ENCODE data around the gene ECSCR.
A peak's percentile ranks its signal among the peaks of the same experiment; 100 is the strongest.
"Not testable (repeated sequence)": the region's sequence is repeated elsewhere in the genome, so short reads cannot be mapped to it uniquely, and the experiment has no call there.

The ECSCR gene

GRCh38 chr5:139481122-139481533, 18.6 kb upstream of the ECSCR start:
- peak overlapping the region; percentile 15 to 93 for H3K27ac Mint-ChIP-seq
- DNase-seq: peak in 1 of 2 donors; percentile 41
- peaks cover 49% of the 10 kb centered on the region for H3K4me1 Mint-ChIP-seq
- ATAC-seq: peak; percentile 42
- no peaks in the 10 kb centered on the region for H3K27me3 Mint-ChIP-seq
- H3K9me3 Mint-ChIP-seq: no peaks in the 10 kb centered on the region
- peak overlapping the region; percentile 84 to 86 for H3K4me3 Mint-ChIP-seq

DNA sequence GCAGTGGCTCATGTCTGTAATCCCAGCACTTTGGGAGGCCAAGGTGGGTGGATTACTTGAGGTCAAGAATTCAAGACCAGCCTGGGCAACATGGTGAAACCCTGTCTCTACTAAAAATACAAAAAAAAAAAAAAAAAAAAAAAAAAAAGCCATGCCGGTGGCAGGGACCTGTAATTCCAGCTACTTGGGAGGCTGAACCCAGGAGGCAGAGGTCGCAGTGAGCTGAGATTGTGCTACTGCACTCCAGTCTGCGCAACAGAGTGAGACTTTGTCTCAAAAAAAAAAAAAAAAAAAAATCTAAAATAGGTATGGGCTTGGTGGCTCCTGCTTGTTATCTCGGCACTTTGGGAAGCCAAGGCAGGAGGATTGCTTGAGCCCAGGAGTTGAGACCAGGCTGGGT, 17.2 kb upstream of the ECSCR start:
- H3K4me1 Mint-ChIP-seq: peaks cover 63% of the 10 kb centered on the region
- DNase-seq, H3K27me3 Mint-ChIP-seq, H3K4me3 Mint-ChIP-seq, ATAC-seq, H3K27ac Mint-ChIP-seq, H3K9me3 Mint-ChIP-seq: not testable (repeated sequence)

- H3K27me3 Mint-ChIP-seq, DNase-seq, H3K4me3 Mint-ChIP-seq, H3K27ac Mint-ChIP-seq, ATAC-seq, H3K9me3 Mint-ChIP-seq: not testable (repeated sequence)
- H3K4me1 Mint-ChIP-seq: peaks cover 72% of the 10 kb centered on the region
Observed at GRCh38 chr5:139478657-139479423, 16.3 kb upstream of the ECSCR start.

DNA sequence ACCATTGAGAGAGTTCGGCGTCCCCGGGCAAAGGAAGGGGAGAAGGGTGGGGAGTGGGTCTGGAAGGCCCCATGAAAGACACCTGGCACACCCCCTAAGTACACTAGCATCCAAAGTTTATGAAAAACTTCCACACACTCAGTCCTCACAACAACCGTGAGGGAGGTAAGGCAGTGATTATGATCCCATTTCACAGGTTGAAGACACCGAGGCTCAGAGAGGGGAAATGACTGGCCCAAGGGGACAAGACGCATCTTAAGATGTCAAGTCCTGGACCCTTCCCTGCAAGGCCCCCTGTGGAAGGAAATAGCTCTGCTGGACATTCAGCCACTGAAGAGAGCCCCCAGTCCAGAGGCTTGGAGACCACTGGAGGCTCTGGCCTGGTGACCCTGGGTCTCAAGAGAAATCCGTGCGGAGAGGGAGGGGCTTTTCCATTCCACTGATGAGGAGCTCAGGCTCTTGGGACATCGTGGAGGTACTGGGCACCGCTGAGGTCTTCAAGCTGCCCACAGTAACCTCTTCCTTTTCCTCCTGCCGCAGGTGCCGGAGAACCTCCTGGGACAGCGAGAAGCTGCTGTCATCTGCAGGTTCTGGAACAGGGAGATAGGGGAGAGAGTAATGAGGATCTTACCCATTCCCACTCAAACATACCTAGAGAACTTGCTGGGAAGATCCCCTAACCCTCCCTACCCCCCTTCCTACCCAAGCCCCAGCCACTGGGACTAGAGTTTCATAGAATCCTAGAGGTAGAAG, 13.5 kb upstream of the ECSCR start:
- Mint-ChIP-seq H3K4me1 (peaks cover 76% of the 10 kb centered on the region), H3K4me3 (no peak overlapping the region), H3K9me3 (no peaks in the 10 kb centered on the region), H3K27ac (no peak overlapping the region), H3K27me3 (no peaks in the 10 kb centered on the region)
- ATAC-seq (no peak), DNase-seq (no peak)

DNA sequence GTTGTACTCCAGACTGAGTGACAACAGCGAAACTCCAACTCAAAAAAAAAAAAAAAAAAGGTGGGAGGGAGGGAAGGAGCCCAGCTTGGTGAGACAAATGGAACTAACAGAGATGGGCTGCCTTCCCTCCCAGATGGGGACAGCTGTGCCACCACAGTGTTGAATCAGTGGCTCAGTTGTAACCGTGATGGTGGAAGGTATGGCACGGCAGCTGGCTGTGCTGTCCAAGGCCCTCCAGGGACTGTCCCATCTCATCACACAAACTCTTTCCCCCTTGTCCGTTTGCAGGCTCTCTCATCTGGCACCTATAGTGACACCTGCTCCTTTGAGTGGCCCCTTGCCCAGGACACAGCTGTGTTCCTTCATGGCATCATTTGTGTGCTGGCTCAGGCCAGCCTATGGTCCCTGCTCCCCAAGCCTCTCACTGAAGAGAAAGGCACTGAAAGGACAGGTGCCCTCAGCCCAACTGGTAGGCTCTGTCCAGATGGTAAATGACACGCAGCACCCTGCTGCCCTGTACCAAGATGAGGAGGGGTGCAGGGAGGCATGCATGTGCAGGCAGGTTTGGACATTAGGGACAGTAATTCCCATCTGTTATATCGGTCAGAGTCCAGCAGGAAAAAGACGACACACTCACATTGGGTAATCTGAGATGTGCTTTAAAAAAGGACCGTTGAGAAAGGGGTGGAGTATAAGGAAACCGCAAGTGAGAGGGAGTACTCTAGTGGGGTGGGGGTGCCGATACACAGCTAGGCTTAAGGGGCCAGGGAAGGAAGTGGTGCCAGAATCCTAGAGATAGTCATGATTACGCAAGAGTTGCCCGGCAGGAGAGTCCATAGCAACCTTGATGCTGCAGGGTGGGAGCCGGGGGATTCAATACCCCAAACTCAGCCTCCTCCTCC, 12.6 kb upstream of the ECSCR start:
- Mint-ChIP-seq H3K4me1 (peaks cover 78% of the 10 kb centered on the region), H3K27ac (peak overlapping the region in 1 of 2 donors; percentile 79), H3K4me3 (no peak overlapping the region), H3K9me3 (no peaks in the 10 kb centered on the region), H3K27me3 (no peaks in the 10 kb centered on the region)
- ATAC-seq: peak; percentile 31
- DNase-seq: no peak

GRCh38 chr5:139473565-139473964, 11.0 kb upstream of the ECSCR start:
- peaks cover 85% of the 10 kb centered on the region for H3K4me1 Mint-ChIP-seq
- H3K27ac Mint-ChIP-seq: peak overlapping the region; percentile 37 to 52
- no peak overlapping the region for H3K4me3 Mint-ChIP-seq
- no peak for ATAC-seq
- no peaks in the 10 kb centered on the region for H3K9me3 Mint-ChIP-seq
- DNase-seq: no peak
- no peaks in the 10 kb centered on the region for H3K27me3 Mint-ChIP-seq

DNA sequence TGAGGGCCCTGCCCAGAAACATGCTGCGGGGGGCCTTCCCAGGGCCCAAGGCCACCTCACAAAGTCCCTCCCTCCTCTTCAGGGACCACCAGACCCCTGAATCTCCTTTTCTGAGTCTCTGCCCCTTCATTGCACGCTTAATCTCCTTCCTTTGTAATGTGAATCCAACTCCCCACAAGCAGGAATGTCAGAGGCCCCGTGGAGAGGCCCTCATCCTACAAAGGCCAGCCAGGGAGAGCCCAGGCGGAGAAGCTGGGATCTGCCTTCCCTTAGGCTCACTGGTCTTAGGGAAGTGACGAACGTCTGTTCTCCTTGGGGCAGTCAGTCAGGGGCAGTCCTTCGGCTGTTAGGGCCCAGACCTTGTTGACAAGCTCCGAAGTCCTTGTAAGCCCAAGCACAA, 10.6 kb upstream of the ECSCR start:
- H3K4me3 Mint-ChIP-seq: no peak overlapping the region
- H3K27ac Mint-ChIP-seq: no peak overlapping the region
- H3K4me1 Mint-ChIP-seq: peaks cover 85% of the 10 kb centered on the region
- ATAC-seq: no peak
- DNase-seq: no peak
- H3K9me3 Mint-ChIP-seq: no peaks in the 10 kb centered on the region
- no peaks in the 10 kb centered on the region for H3K27me3 Mint-ChIP-seq

DNA sequence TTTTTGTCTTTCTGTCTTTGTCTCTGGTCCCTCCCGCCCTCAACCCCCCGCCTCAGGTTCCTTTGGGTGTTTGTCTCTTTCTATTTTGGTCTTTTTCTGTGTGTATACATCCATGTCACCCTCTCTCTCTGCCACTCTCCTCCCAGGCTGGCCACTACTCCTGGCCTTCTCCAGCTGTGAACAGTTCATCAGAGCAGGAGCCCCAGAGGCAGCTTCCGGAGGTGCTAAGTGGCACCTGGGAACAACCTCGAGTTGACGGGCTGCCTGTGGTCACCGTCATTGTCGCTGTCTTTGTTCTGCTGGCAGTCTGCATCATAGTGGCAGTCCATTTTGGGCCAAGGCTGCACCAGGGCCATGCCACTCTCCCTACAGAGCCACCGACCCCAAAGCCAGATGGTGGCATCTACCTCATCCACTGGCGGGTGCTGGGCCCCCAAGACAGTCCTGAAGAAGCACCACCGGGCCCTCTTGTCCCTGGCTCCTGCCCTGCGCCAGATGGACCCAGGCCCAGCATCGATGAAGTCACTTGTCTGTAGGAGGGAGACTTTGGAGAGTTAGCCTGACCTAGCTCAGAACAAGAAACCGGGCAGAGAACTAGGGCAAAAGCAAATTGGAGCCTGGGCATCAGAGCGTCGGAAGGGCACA, 10.0 kb upstream of the ECSCR start:
- peak overlapping the region; percentile 43 to 53 for H3K4me3 Mint-ChIP-seq
- no peaks in the 10 kb centered on the region for H3K27me3 Mint-ChIP-seq
- DNase-seq: no peak
- peak overlapping the region; percentile 80 to 91 for H3K27ac Mint-ChIP-seq
- H3K4me1 Mint-ChIP-seq: peaks cover 84% of the 10 kb centered on the region
- H3K9me3 Mint-ChIP-seq: no peaks in the 10 kb centered on the region
- no peak for ATAC-seq

- H3K4me1 Mint-ChIP-seq: peaks cover 79% of the 10 kb centered on the region
- DNase-seq (peak in 1 of 2 donors; percentile 26), ATAC-seq (peak; percentile 60)
- peak within 1 kb of the TSS; percentile 94 to 97 for H3K27ac Mint-ChIP-seq
- no peaks in the 10 kb centered on the region for H3K9me3 Mint-ChIP-seq
- no peaks in the 10 kb centered on the region for H3K27me3 Mint-ChIP-seq
- H3K4me3 Mint-ChIP-seq: peak within 1 kb of the TSS; percentile 83 to 88
Observed at GRCh38 chr5:139470821-139471300, 8.3 kb upstream of the ECSCR start, which contains the start of gene SMIM33. SMIM33 (plus strand) TSS chr5:139471004; CDS start chr5:139471122, 118 bp downstream.

DNA sequence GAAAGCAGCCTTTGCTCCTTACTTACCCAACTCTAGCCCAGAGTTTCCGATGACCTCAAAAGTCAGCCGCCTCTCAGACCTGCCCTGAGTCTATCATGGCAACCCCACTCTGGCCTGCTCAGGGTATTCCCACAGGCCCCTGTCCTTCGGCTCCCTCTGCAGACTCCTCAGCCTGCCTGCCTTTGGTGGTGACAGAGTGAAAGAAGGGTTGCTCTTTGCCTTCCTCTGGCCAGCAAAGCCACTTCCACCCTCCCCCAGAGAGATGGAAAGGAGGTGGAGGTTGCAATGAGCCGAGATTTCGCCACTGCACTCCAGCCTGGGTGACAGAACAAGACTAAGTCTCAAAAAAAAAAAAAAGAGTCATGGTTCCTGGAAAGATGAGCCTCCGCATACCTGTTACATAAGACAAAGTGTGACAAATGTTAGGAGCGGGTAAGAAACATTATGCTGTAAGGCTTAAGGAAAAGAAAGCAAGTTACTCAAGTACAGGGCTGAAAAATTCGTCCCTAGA, 5.9 kb upstream of the ECSCR start:
- H3K4me1 Mint-ChIP-seq: peaks cover 55% of the 10 kb centered on the region
- no peaks in the 10 kb centered on the region for H3K27me3 Mint-ChIP-seq
- no peak overlapping the region for H3K4me3 Mint-ChIP-seq
- peak; percentile 60 for ATAC-seq
- H3K9me3 Mint-ChIP-seq: no peaks in the 10 kb centered on the region
- peak overlapping the region in 1 of 2 donors; percentile 82 for H3K27ac Mint-ChIP-seq
- DNase-seq: no peak

GRCh38 chr5:139461698-139462097, 845 bp downstream of the ECSCR start:
- H3K27ac Mint-ChIP-seq: no peak overlapping the region
- no peak overlapping the region for H3K4me3 Mint-ChIP-seq
- no peaks in the 10 kb centered on the region for H3K9me3 Mint-ChIP-seq
- ATAC-seq (no peak), DNase-seq (no peak)
- no peaks in the 10 kb centered on the region for H3K27me3 Mint-ChIP-seq
- H3K4me1 Mint-ChIP-seq: peaks cover 53% of the 10 kb centered on the region

DNA sequence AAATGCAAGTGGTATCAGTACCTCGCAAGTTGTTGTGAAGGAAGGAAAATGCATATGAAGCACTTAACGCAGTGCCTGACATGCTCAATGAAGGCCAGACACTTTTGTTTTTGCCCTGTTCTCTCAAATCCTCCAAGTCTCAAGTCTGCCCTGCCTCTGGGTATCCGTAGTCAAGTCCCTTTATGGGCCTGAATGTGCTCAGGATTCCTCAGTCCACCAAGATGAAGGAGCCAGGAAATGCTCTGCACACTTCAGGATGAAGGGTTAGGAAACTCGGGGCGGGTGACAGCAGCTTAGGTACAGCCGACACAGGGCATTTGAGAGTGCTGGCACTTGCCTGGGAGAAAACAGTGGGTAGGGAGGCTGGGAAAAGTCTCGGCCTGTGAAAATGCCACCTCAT, 1.4 kb downstream of the ECSCR start:
- Mint-ChIP-seq H3K27ac (no peak overlapping the region), H3K4me3 (no peak overlapping the region)

DNA sequence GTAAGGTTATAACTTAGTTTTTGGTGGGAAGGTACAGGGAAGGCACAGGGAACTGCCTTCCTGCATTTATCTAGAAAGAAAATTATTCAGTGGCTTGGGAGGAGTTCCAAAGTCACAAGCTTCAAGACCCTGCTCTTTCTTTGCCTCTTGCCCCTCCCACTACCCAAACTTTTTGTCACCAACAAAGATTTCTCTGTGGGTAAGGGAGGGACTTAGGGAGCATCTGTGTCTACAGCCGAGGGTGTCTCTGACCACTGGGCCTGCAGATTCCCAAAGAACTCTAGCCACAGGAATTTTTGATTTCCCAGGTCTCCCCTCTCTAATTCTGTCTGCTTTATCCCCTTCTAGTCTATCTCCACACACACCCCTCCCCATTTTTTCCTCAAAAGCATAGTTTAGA, 2.1 kb downstream of the ECSCR start:
- Mint-ChIP-seq H3K27ac (no peak overlapping the region), H3K4me1 (peaks cover 62% of the 10 kb centered on the region), H3K27me3 (no peaks in the 10 kb centered on the region), H3K9me3 (no peaks in the 10 kb centered on the region), H3K4me3 (no peak overlapping the region)
- ATAC-seq (no peak), DNase-seq (no peak)

More for the DNA sequence above, 1.4 kb downstream of the ECSCR start:
- no peaks in the 10 kb centered on the region for H3K27me3 Mint-ChIP-seq
- no peaks in the 10 kb centered on the region for H3K9me3 Mint-ChIP-seq
- H3K4me1 Mint-ChIP-seq: peaks cover 58% of the 10 kb centered on the region
- DNase-seq (no peak), ATAC-seq (no peak)

DNA sequence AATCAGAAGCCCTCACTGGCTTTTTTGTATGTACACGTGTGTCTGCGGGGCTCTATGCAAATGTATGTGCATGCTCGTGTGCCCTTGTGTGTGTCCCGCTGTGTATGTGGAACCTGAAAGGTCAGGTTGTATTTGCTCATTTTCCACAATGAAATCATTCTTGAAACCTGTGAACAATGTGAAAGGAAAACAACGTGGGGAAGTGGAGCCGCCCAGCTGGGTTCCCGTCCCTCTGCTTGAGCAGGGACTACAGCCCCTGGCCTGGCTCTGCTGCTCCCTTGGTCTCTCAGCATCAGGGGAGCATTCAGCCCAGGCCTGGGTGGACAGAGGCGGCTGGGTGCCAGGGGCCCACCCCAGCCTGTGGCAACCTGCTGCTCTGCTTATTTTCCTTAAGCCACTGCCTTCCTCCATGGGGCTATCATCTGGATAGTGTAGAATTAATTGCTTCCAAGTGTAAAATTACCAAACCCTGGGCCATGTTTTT, 3.0 kb downstream of the ECSCR start:
- Mint-ChIP-seq H3K27ac (peak overlapping the region in 1 of 2 donors; percentile 95), H3K9me3 (no peaks in the 10 kb centered on the region), H3K4me3 (peak overlapping the region; percentile 7 to 36), H3K4me1 (peaks cover 72% of the 10 kb centered on the region), H3K27me3 (no peaks in the 10 kb centered on the region)
- DNase-seq (no peak), ATAC-seq (peak; percentile 34)

Measured in stimulated activated naive CD8-positive, alpha-beta T cell treated with anti-CD3 and anti-CD28 coated beads, Interleukin-15, amount 100 ng/mL, for 72 hours (primary cell).